GM21717 (cell line): Measurements from ENCODE around the gene ECD.
"Not testable (repeated sequence)": the region's sequence is repeated elsewhere in the genome, so short reads cannot be mapped to it uniquely, and the experiment has no call there.

Experiments
- ATAC-seq: cut with Tn5 transposase; IDR thresholded peaks from one replicate; pipeline ENCODE4 v1.9.1; 2021; ENCODE audit warnings: mild to moderate bottlenecking, moderate library complexity; ENCODE audit not compliant: unreplicated experiment

ECD gene

GRCh38 chr10:73161079-73161478, 6.7 kb downstream of the ECD start:
- ATAC-seq: no peak

- ATAC-seq: no peak
Measured at GRCh38 chr10:73159038-73159648, 8.7 kb downstream of the ECD start.

GRCh38 chr10:73156054-73156453, 11.8 kb downstream of the ECD start:
- ATAC-seq: no peak

- no peak for ATAC-seq
Measured at GRCh38 chr10:73152009-73152408, 15.8 kb downstream of the ECD start.

GRCh38 chr10:73150633-73151413, 17.0 kb downstream of the ECD start:
- not testable (repeated sequence) for ATAC-seq

GRCh38 chr10:73141603-73142002, 26.2 kb downstream of the ECD start:
- ATAC-seq: no peak

- ATAC-seq: no peak
Measured at GRCh38 chr10:73139251-73139650, 28.6 kb downstream of the ECD start.

- no peak for ATAC-seq
Measured at GRCh38 chr10:73136627-73137026, 31.2 kb downstream of the ECD start.

GRCh38 chr10:73134727-73135126, 33.1 kb downstream of the ECD start:
- no peak for ATAC-seq

GRCh38 chr10:73131913-73132686, 35.7 kb downstream of the ECD start:
- no peak for ATAC-seq

- ATAC-seq: no peak
Measured at GRCh38 chr10:73131301-73131700, 36.5 kb downstream of the ECD start.

GRCh38 chr10:73126343-73126742, 41.5 kb downstream of the ECD start:
- ATAC-seq: no peak

- ATAC-seq: no peak
Measured at GRCh38 chr10:73119952-73120351, 47.9 kb downstream of the ECD start.

GRCh38 chr10:73119457-73119856, 48.4 kb downstream of the ECD start:
- no peak for ATAC-seq

- peak; percentile 69 for ATAC-seq
Measured at GRCh38 chr10:73117976-73118743, 49.6 kb downstream of the ECD start.

- ATAC-seq: no peak
Measured at GRCh38 chr10:73116017-73116416, 51.8 kb downstream of the ECD start.

- ATAC-seq: no peak
Measured at GRCh38 chr10:73113551-73113950, 54.3 kb downstream of the ECD start.

- not testable (repeated sequence) for ATAC-seq
Measured at GRCh38 chr10:73112032-73112431, 55.8 kb downstream of the ECD start.

- no peak for ATAC-seq
Measured at GRCh38 chr10:73110345-73110849, 57.4 kb downstream of the ECD start, which contains the start of gene NUDT13. Gene NUDT13 (plus strand): TSS chr10:73110455. CDS start chr10:73114366, 3,911 bp downstream.

GRCh38 chr10:73109248-73109652, 58.6 kb downstream of the ECD start:
- not testable (repeated sequence) for ATAC-seq

- no peak for ATAC-seq
Measured at GRCh38 chr10:73106301-73106700, 61.5 kb downstream of the ECD start.
